BJ (cell line): ENCODE results near the gene PRR23A. TPM values are rescaled to one million over a fixed set of nuclear protein-coding genes. Genes with fewer than 3 reads are reported as not detected.

Experiments used
- CTCF ChIA-PET: fragments of 350-600 bp; formaldehyde crosslinking; extraction: SDS; loops from one replicate; lab custom pipeline; 2021; ENCODE audit warnings: antibody characterized with exemption, inconsistent platforms; lab: Yijun Ruan, JAX
- POLR2A ChIA-PET: fragments of 300-600 bp; sonication (Branson Sonifier 250); formaldehyde crosslinking; extraction: SDS; loops from one replicate; lab custom pipeline; 2021; ENCODE audit warnings: antibody characterized with exemption; lab: Charles Lee
- DNase-seq: peaks from one replicate; pipeline ENCODE4 v3.0.0-alpha.2; 2011; ENCODE audit warnings: low read depth
- H3K27me3 ChIP-seq: 2 replicates; pipeline ENCODE4 v1.6.0; 2011; ENCODE audit warnings: low read length; ENCODE audit not compliant: control insufficient read depth, insufficient read depth
- H3K36me3 ChIP-seq: 2 replicates; pipeline ENCODE4 v1.5.1; 2011; ENCODE audit warnings: low read length; ENCODE audit not compliant: control insufficient read depth, insufficient read depth
- H3K4me3 ChIP-seq: 2 replicates; pipeline ENCODE4 v1.5.1; 2011; ENCODE audit warnings: low read depth, mild to moderate bottlenecking, control low read depth, low read length
- polyA plus RNA-seq: library from polyadenylated mRNA; depleted of rRNA; stranded (reverse); fragments of >200 nt; gene quantifications from 2 replicates; pipeline ENCODE4 v1.2.3, GENCODE V29; 2011
- TF ChIP-seq, protein P1 (sequence below): IDR thresholded peaks from 2 replicates; pipeline ENCODE4 v1.5.1; 2011; ENCODE audit warnings: low read depth, mild to moderate bottlenecking, control low read depth, inconsistent platforms, low read length, moderate library complexity; ENCODE audit not compliant: insufficient read depth

The PRR23A gene
- polyA plus RNA-seq, 1 experiment: not detected

DNA sequence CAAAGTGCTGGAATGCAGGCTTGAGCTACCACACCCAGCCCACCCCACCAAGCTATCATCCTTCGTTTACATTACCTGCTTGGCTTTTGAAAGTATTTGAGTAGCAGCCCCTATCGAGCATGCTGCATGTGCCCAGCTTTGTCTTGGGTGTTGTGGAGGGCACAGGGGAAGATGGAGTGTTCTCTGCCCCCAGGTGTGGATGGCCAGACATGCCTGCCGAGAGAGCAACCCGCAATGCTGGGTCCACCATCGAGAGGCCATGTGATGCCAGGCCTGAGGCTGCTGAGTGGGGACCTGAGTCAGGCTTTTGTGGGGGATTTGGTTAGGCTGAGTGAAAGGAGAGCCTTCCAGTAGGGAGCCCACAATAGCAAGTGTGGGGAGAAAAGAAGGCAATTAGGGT is 33.1 kb downstream of the PRR23A start:
- ChIA-PET CTCF (interaction anchor here (0.9 to 3.6 kb wide), 2 partner anchors 37 to 50 kb away, joined by 3 to 12 read pairs; no protein-coding TSS in a partner anchor), POLR2A (no interaction called here)
- Histone ChIP-seq H3K27me3 (peaks cover 2% of the 10 kb centered on the region; the same call in 1 of the 2 replicates), H3K4me3 (no peak overlapping the region), H3K36me3 (no peaks in the 10 kb centered on the region)
- TF ChIP-seq, protein P1, sequence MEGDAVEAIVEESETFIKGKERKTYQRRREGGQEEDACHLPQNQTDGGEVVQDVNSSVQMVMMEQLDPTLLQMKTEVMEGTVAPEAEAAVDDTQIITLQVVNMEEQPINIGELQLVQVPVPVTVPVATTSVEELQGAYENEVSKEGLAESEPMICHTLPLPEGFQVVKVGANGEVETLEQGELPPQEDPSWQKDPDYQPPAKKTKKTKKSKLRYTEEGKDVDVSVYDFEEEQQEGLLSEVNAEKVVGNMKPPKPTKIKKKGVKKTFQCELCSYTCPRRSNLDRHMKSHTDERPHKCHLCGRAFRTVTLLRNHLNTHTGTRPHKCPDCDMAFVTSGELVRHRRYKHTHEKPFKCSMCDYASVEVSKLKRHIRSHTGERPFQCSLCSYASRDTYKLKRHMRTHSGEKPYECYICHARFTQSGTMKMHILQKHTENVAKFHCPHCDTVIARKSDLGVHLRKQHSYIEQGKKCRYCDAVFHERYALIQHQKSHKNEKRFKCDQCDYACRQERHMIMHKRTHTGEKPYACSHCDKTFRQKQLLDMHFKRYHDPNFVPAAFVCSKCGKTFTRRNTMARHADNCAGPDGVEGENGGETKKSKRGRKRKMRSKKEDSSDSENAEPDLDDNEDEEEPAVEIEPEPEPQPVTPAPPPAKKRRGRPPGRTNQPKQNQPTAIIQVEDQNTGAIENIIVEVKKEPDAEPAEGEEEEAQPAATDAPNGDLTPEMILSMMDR: no peak
- no peak for DNase-seq

DNA sequence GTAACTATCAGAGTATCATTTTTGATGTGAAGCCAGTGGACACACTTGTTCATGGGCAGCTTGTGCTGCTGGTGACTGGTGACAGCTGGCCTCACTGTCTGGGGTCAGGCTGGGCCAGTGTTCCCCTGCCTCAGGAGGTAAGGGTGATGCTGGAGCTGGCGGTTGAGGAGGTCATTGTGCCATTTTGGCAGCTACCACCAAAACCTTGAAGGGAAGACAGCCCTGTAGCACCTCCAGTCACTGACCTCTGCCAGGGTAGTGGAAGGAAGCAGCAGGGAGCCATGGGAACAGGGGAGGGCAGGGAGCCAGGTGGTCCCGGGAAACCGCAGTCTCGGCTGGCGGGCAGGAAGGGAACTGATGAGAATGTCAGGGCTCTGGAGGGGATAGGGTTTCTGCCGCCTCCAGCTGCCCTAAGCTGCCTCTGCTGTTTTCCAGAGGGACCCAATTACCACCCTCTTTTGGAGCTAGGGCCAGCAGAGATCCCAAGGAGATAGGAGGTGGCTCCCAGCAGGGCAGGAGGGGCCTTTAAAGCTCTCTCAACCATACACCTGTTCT is 34.2 kb downstream of the PRR23A start:
- CTCF ChIA-PET: interaction anchor here (1.0 to 3.6 kb wide), 2 partner anchors 8 to 36 kb away, joined by 3 to 12 read pairs; no protein-coding TSS in a partner anchor

DNA sequence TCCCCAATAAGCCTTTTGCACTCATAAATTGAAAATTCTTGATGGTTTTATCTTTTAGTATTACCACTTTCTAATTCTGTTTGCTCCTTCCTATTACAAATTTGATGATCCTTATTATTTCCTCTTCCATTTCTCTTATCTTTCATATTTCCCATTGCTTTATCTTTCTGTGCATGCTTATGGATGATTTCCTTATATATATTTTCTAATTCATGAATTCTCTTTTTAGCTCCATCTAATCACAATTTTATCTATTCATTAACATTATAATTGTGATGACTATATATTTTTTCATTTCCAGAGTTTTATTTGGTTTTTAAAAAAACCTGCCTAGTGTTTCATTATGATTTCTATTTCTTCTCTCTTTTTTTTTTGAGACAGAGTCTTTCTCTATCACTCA is 41.1 kb downstream of the PRR23A start:
- TF ChIP-seq, protein P1: no peak
- CTCF ChIA-PET: no interaction called here
- POLR2A ChIA-PET: no interaction called here

More for the DNA sequence above, 34.2 kb downstream of the PRR23A start:
- DNase-seq: no peak
- TF ChIP-seq, protein P1: no peak
- Histone ChIP-seq H3K36me3 (no peaks in the 10 kb centered on the region), H3K27me3 (peaks cover 2% of the 10 kb centered on the region; the same call in 1 of the 2 replicates), H3K4me3 (no peak overlapping the region)
- POLR2A ChIA-PET: no interaction called here

DNA sequence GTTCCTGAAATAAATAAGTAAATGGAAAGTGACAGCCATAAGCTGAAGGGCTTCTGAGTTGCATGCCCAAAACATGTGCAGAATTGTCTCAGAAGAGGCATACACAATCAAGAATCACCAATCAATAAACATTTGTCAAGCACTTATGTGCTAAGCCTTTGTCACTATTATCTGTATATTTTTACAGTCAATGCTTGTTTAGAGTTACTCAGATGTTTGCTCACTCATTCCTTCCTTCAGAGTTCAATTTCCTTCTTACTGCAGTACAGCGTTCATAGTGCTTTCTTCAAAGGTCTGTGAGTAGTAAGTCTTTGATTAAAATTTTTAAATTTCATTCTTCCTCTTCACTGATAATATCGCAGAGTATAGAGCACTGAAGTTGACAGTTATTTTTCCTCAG is 41.8 kb downstream of the PRR23A start:
- Histone ChIP-seq H3K36me3 (no peaks in the 10 kb centered on the region), H3K27me3 (peaks cover 9% of the 10 kb centered on the region), H3K4me3 (no peak overlapping the region)
- TF ChIP-seq, protein P1: no peak
- POLR2A ChIA-PET: no interaction called here
- no peak for DNase-seq
- CTCF ChIA-PET: interaction anchor here (0.8 kb wide), 1 partner anchor 28 kb away, joined by 3 read pairs; no protein-coding TSS in a partner anchor

More for the DNA sequence above, 41.1 kb downstream of the PRR23A start:
- Histone ChIP-seq H3K4me3 (no peak overlapping the region), H3K36me3 (no peaks in the 10 kb centered on the region), H3K27me3 (peaks cover 6% of the 10 kb centered on the region)
- DNase-seq: no peak

DNA sequence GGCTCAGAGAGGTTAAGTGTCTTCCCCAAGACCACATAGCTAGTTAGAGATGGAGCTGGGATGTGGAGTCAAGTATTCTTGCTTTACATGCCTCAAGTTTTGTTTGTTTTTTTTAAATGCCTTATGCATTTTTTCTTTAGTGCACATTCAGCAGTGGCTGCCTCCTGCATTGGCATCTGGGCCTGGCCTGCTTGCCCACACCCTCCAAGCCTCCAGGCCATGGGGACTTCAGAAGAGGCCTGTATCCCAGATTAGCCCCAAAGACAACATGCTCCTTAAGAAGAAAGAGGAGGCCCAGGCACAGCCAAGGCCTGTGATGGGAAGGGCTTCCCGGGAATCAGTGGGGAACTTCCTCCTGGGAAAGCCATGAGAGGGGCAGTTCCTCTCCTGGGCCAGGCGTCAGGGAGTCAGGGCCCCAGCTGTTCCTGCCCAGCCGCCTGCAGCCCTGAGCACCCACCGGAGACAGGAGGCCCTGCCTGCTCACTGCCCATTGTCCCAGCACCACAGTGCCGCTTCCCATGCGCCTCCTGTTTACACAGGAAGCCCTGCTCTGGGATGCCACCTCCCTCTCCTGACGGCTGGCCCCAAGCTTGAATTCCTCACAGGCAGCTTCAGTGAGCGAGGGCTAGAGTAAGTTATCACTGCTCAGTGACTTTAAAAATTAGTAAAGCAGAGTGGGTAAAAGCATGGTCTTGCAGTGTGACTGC is 43.1 kb downstream of the PRR23A start:
- H3K27me3 ChIP-seq: peaks cover 13% of the 10 kb centered on the region
- ChIA-PET CTCF (interaction anchor here (1.0 kb wide), 1 partner anchor 27 kb away, joined by 3 read pairs; no protein-coding TSS in a partner anchor), POLR2A (no interaction called here)
- TF ChIP-seq, protein P1: no peak
- no peak for DNase-seq
- H3K4me3 ChIP-seq: no peak overlapping the region
- no peaks in the 10 kb centered on the region for H3K36me3 ChIP-seq
